Mammary epithelial cell (primary cell): ENCODE results near the gene MPRIP.
"Not testable (repeated sequence)": the region's sequence is repeated elsewhere in the genome, so short reads cannot be mapped to it uniquely, and the experiment has no call there.

ENCODE experiments used
- CTCF ChIP-seq, 2 donors: IDR thresholded peaks in 1 of 2; conservative IDR thresholded peaks in 1 of 2; 2 replicates each; pipeline ENCODE4 v1.5.1; 2011 to 2012; ENCODE audit warnings: inconsistent platforms in 2 of 2, low read length in 2 of 2, mild to moderate bottlenecking in 2 of 2, control low read depth in 1 of 2, low read depth in 1 of 2; ENCODE audit not compliant: insufficient read depth in 1 of 2; ENCODE audit errors: extremely low read depth in 1 of 2
- EZH2 ChIP-seq: IDR thresholded peaks from 2 replicates; pipeline ENCODE4 v1.6.1; 2012; ENCODE audit warnings: low read length, inconsistent platforms, borderline replicate concordance

- not testable (repeated sequence) for TF ChIP-seq EZH2; CTCF (conservative IDR thresholded peaks at IDR 0.05 in 1 of 2, IDR thresholded peaks at IDR 0.05 in 1 of 2; ENCODE audit: extremely low read depth in 1 of 2, insufficient read depth in 1 of 2, low read depth in 1 of 2, low read length in 2 of 2)
Observed at GRCh38 chr17:17014748-17015124, 27.5 kb upstream of the MPRIP start.
